HepG2 (cell line): Measurements from ENCODE around the gene KCNQ1OT1. TPM values are rescaled to one million over a fixed set of nuclear protein-coding genes. Genes with fewer than 3 reads are reported as not detected.

Source experiments
- ARID4A ChIP-seq: sonication (generic); formaldehyde crosslinking; IDR thresholded peaks from 2 replicates; pipeline ENCODE4 v1.5.0; 2020; ENCODE audit warnings: mild to moderate bottlenecking, missing genetic modification reagents, borderline replicate concordance
- FOXM1 ChIP-seq: sonication (generic); formaldehyde crosslinking; IDR thresholded peaks from 2 replicates; pipeline ENCODE4 v1.5.0; 2020; ENCODE audit warnings: missing genetic modification reagents
- HNF4A ChIP-seq: sonication (generic); formaldehyde crosslinking; IDR thresholded peaks from 2 replicates; pipeline ENCODE4 v1.4.0; 2020; ENCODE audit warnings: missing genetic modification reagents
- KDM5B ChIP-seq: sonication (generic); formaldehyde crosslinking; IDR thresholded peaks from 2 replicates; pipeline ENCODE4 v1.4.0; 2020; ENCODE audit warnings: missing genetic modification reagents, mild to moderate bottlenecking, borderline replicate concordance
- MXD3 ChIP-seq: IDR thresholded peaks from 2 replicates; pipeline ENCODE4 v1.6.1; 2016; ENCODE audit warnings: mild to moderate bottlenecking, missing biosample characterization, missing genetic modification reagents
- POLR2A ChIP-seq, 2 experiments: IDR thresholded peaks; 2 replicates each; pipeline ENCODE4 v1.6.1; 2011; ENCODE audit warnings: low read depth in 2 of 2, low read length in 2 of 2, mild to moderate bottlenecking in 1 of 2, moderate library complexity in 1 of 2; ENCODE audit not compliant: insufficient read depth in 1 of 2
- POLR2G ChIP-seq: fragments of 200-400 bp; formaldehyde crosslinking; IDR thresholded peaks from 2 replicates; pipeline ENCODE4 v1.6.1; 2018; ENCODE audit warnings: mild to moderate bottlenecking, low read depth, low read length, moderate library complexity
- RARA ChIP-seq: IDR thresholded peaks from 2 replicates; pipeline ENCODE4 v1.6.1; 2016; ENCODE audit warnings: missing genetic modification reagents, missing compliant biosample characterization
- RBFOX2 ChIP-seq: fragments of 200-400 bp; formaldehyde crosslinking; IDR thresholded peaks from 2 replicates; pipeline ENCODE4 v1.6.1; 2017; ENCODE audit warnings: low read depth, mild to moderate bottlenecking, low read length
- RBM22 ChIP-seq: fragments of 200-400 bp; formaldehyde crosslinking; optimal IDR thresholded peaks from 2 replicates; pipeline ENCODE3; 2017; ENCODE audit warnings: mild to moderate bottlenecking, low read length, moderate library complexity
- SAP130 ChIP-seq: IDR thresholded peaks from 2 replicates; pipeline ENCODE4 v1.6.1; 2016; ENCODE audit warnings: low read depth
- SOX6 ChIP-seq, 2 experiments: fragments of 450-650 bp in 1 of 2; sonication (generic) in 1 of 2; formaldehyde crosslinking in 1 of 2; IDR thresholded peaks; 2 replicates each; pipeline versions ENCODE4 v1.4.0 to v1.6.1; 2017 to 2020; ENCODE audit warnings: antibody characterized with exemption in 1 of 2, mild to moderate bottlenecking in 1 of 2, missing genetic modification reagents in 1 of 2
- ZNF512B ChIP-seq: sonication (generic); formaldehyde crosslinking; IDR thresholded peaks from 2 replicates; pipeline ENCODE4 v1.5.1; 2020; ENCODE audit warnings: missing genetic modification reagents, mild to moderate bottlenecking, borderline replicate concordance
- ZNF687 ChIP-seq: sonication (generic); formaldehyde crosslinking; IDR thresholded peaks from 2 replicates; pipeline ENCODE4 v1.5.1; 2020; ENCODE audit warnings: mild to moderate bottlenecking, missing genetic modification reagents, moderate library complexity
- ZNF746 ChIP-seq: sonication (generic); formaldehyde crosslinking; IDR thresholded peaks from 2 replicates; pipeline ENCODE4 v1.8.0; 2022; ENCODE audit warnings: mild to moderate bottlenecking, missing genetic modification reagents
- ZSCAN25 ChIP-seq: sonication (generic); formaldehyde crosslinking; IDR thresholded peaks from 2 replicates; pipeline ENCODE4 v1.8.0; 2022; ENCODE audit warnings: mild to moderate bottlenecking, missing genetic modification reagents
- polyA plus RNA-seq, 8 experiments: library from polyadenylated mRNA; depleted of rRNA in 3 of 8; stranded (reverse) in 7 of 8; unstranded in 1 of 8; fragments of >200 nt; fragmentation: Illumina TruSeq in 4 of 8; extraction: Trizol in 4 of 8; gene quantifications; 2 replicates each; pipeline versions ENCODE4 v1.2.1 to v1.2.3, GENCODE V29; 2011 to 2016; ENCODE audit warnings: low read depth in 4 of 8, missing spikeins in 1 of 8, mixed read lengths in 1 of 8; ENCODE audit not compliant: insufficient read depth in 1 of 8
- total RNA-seq, 5 experiments: library from RNA; depleted of rRNA; stranded (reverse); fragments of >200 nt; fragmentation: Illumina TruSeq; extraction: Trizol; gene quantifications; 2 replicates each; pipeline ENCODE4 v1.2.3, GENCODE V29; 2016; ENCODE audit warnings: low read depth in 1 of 5

The KCNQ1OT1 gene
- total and polyA plus RNA-seq, 2 of the 13 experiments (the other 11 are each of a cell fraction or from before 2014, with no cell fraction given): 1.3 to 18.9 TPM

GRCh38 chr11:2689651-2690575 lies 9.9 kb downstream of the KCNQ1OT1 start (continued):
- TF ChIP-seq ARID4A (CRISPR knock-in tag) (peak; percentile 35; the same call in 1 of the 2 replicates), RBFOX2 (0 out of 2 replicates have a peak, but pooled peaks have one; percentile 16), RARA (CRISPR knock-in tag) (0 out of 2 replicates have a peak, but pooled peaks have one; percentile 32), HNF4A (CRISPR knock-in tag) (peak; percentile 67), SAP130 (peak; percentile 41; the same call in 1 of the 2 replicates), ZNF746 (no peak), ZSCAN25 (CRISPR knock-in tag) (0 out of 2 replicates have a peak, but pooled peaks have one; percentile 23), FOXM1 (no peak), KDM5B (CRISPR knock-in tag) (peak; percentile 48; the same call in 1 of the 2 replicates), RBM22 (peak; percentile 13), SOX6 (IDR thresholded peaks at IDR 0.05) (no peak), SOX6 (CRISPR knock-in tag; IDR thresholded peaks at IDR 0.05) (peak; percentile 30; the same call in 1 of the 2 replicates), POLR2A (IDR thresholded peaks at IDR 0.05; ENCODE audit: insufficient read depth in 1 of 2, low read depth in 2 of 2, low read length in 2 of 2) (0 out of 4 replicates have a peak, but pooled peaks of 1 of the 2 experiments have one; percentile 31), POLR2G (peak; percentile 12; the same call in 1 of the 2 replicates), ZNF512B (CRISPR knock-in tag) (0 out of 2 replicates have a peak, but pooled peaks have one; percentile 17), MXD3 (0 out of 2 replicates have a peak, but pooled peaks have one; percentile 8), ZNF687 (peak; percentile 76)
